GM19238 (cell line): ENCODE data around the gene CUX1.
A peak's percentile ranks its signal among the peaks of the same experiment; 100 is the strongest.

Source experiments
- DNase-seq: peaks from one replicate; pipeline ENCODE4 v3.0.0; 2011; ENCODE audit warnings: low spot score; ENCODE audit not compliant: insufficient read length

CUX1 gene

GRCh38 chr7:102232611-102233286 is 415.3 kb downstream of the CUX1 start:
- no peak for DNase-seq

- no peak for DNase-seq
These were observed 416.7 kb downstream of the CUX1 start for GRCh38 chr7:102234131-102234530.

- no peak for DNase-seq
These were observed 417.6 kb downstream of the CUX1 start for GRCh38 chr7:102234801-102235550.

- DNase-seq = no peak
These were observed 418.7 kb downstream of the CUX1 start for GRCh38 chr7:102236102-102236501.

GRCh38 chr7:102236592-102237287 is 419.3 kb downstream of the CUX1 start:
- DNase-seq = peak; percentile 73

GRCh38 chr7:102239206-102239820 is 421.9 kb downstream of the CUX1 start:
- DNase-seq = no peak

- no peak for DNase-seq
These were observed 424.0 kb downstream of the CUX1 start for GRCh38 chr7:102241431-102241830.

- no peak for DNase-seq
These were observed 427.2 kb downstream of the CUX1 start for GRCh38 chr7:102244601-102245000.

- DNase-seq = no peak
These were observed 430.6 kb downstream of the CUX1 start for GRCh38 chr7:102248081-102248455.

- DNase-seq = no peak
These were observed 431.3 kb downstream of the CUX1 start for GRCh38 chr7:102248456-102249395.

GRCh38 chr7:102251531-102252365 is 434.3 kb downstream of the CUX1 start:
- DNase-seq = no peak

- no peak for DNase-seq
These were observed 435.0 kb downstream of the CUX1 start for GRCh38 chr7:102252366-102252982.

GRCh38 chr7:102253066-102253972 is 435.9 kb downstream of the CUX1 start:
- no peak for DNase-seq

GRCh38 chr7:102253973-102254370 is 436.5 kb downstream of the CUX1 start:
- DNase-seq = no peak

- DNase-seq = no peak
These were observed 437.1 kb downstream of the CUX1 start for GRCh38 chr7:102254521-102254920.

GRCh38 chr7:102255501-102255900 is 438.1 kb downstream of the CUX1 start:
- DNase-seq = no peak

- no peak for DNase-seq
These were observed 438.5 kb downstream of the CUX1 start for GRCh38 chr7:102255916-102256315.

GRCh38 chr7:102258073-102258748 is 440.8 kb downstream of the CUX1 start:
- no peak for DNase-seq
